NCI-H2227 treated with DMSO at 0.1 percent for 48 hours (cell line): ENCODE data around the gene CXCL3.

Experiments used
- DNase-seq: peaks from one replicate; lab custom pipeline; 2025; lab: John Stamatoyannopoulos, UW

The CXCL3 gene

GRCh38 chr4:74055096-74055495 lies 16.6 kb upstream of the CXCL3 start:
- DNase-seq: no peak

- no peak for DNase-seq
Observed at GRCh38 chr4:74054483-74055047, 16.1 kb upstream of the CXCL3 start.

GRCh38 chr4:74047152-74047551 lies 8.7 kb upstream of the CXCL3 start:
- no peak for DNase-seq

GRCh38 chr4:74045772-74046171 lies 7.3 kb upstream of the CXCL3 start:
- DNase-seq: no peak

- no peak for DNase-seq
Observed at GRCh38 chr4:74045247-74045646, 6.8 kb upstream of the CXCL3 start.

- DNase-seq: no peak
Observed at GRCh38 chr4:74044677-74045076, 6.2 kb upstream of the CXCL3 start.

GRCh38 chr4:74042681-74043080 lies 4.2 kb upstream of the CXCL3 start:
- no peak for DNase-seq

- no peak for DNase-seq
Observed at GRCh38 chr4:74041418-74041817, 2.9 kb upstream of the CXCL3 start.

GRCh38 chr4:74039315-74039763 lies 850 bp upstream of the CXCL3 start:
- DNase-seq: no peak

- DNase-seq: no peak
Observed at GRCh38 chr4:74038086-74038424, 434 bp downstream of the CXCL3 start.

GRCh38 chr4:74037076-74037955 lies 1.2 kb downstream of the CXCL3 start:
- no peak for DNase-seq

GRCh38 chr4:74033739-74034138 lies 4.8 kb downstream of the CXCL3 start:
- DNase-seq: no peak

GRCh38 chr4:74032064-74032463 lies 6.4 kb downstream of the CXCL3 start:
- no peak for DNase-seq

- DNase-seq: no peak
Observed at GRCh38 chr4:74031576-74031975, 6.9 kb downstream of the CXCL3 start.

- DNase-seq: no peak
Observed at GRCh38 chr4:74030285-74030684, 8.2 kb downstream of the CXCL3 start.

GRCh38 chr4:74028504-74028903 lies 10.0 kb downstream of the CXCL3 start:
- DNase-seq: no peak

GRCh38 chr4:74023709-74024108 lies 14.8 kb downstream of the CXCL3 start:
- no peak for DNase-seq

- no peak for DNase-seq
Observed at GRCh38 chr4:74021601-74022000, 16.9 kb downstream of the CXCL3 start.

- no peak for DNase-seq
Observed at GRCh38 chr4:74018771-74019170, 19.7 kb downstream of the CXCL3 start.

GRCh38 chr4:74018116-74018515 lies 20.4 kb downstream of the CXCL3 start:
- no peak for DNase-seq

- DNase-seq: no peak
Observed at GRCh38 chr4:74016068-74016467, 22.4 kb downstream of the CXCL3 start.

GRCh38 chr4:74015126-74015780 lies 23.2 kb downstream of the CXCL3 start:
- no peak for DNase-seq

- DNase-seq: no peak
Observed at GRCh38 chr4:74014332-74014731, 24.2 kb downstream of the CXCL3 start.
